K562 (cell line): Measurements from ENCODE around the gene TEX54. TPM values are rescaled to one million over a fixed set of nuclear protein-coding genes. Genes with fewer than 3 reads are reported as not detected.

Source experiments
- ARHGAP35 ChIP-seq: fragments of 450-650 bp; IDR thresholded peaks from 2 replicates; pipeline ENCODE4 v1.6.1; 2018; ENCODE audit not compliant: partially characterized antibody
- ATF1 ChIP-seq, 2 experiments: fragments of 450-650 bp in 1 of 2; IDR thresholded peaks; 2 replicates each; pipeline ENCODE4 v1.6.1; 2016; ENCODE audit warnings: missing compliant biosample characterization in 1 of 2, missing genetic modification characterization in 1 of 2
- BACH1 ChIP-seq: fragments of 200-800 bp; sonication (Bioruptor generic); IDR thresholded peaks from 2 replicates; pipeline ENCODE4 v1.6.1; 2016; ENCODE audit warnings: missing genetic modification characterization, missing compliant biosample characterization
- CEBPB ChIP-seq: fragments of 450-650 bp; IDR thresholded peaks from 2 replicates; pipeline ENCODE4 v1.6.1; 2016; ENCODE audit warnings: missing genetic modification characterization, missing compliant biosample characterization
- CEBPG ChIP-seq, 3 experiments: fragments of 200-800 bp in 1 of 3; sonication (Bioruptor generic) in 1 of 3; sonication (generic) in 1 of 3; formaldehyde crosslinking in 1 of 3; IDR thresholded peaks in 2 of 3; conservative IDR thresholded peaks in 1 of 3; 2 replicates each; pipeline versions ENCODE4 v1.6.1 to v1.8.0; 2016 to 2022; ENCODE audit warnings: missing compliant biosample characterization in 2 of 3, missing genetic modification characterization in 2 of 3, mild to moderate bottlenecking in 1 of 3, missing genetic modification reagents in 1 of 3
- DMBX1 ChIP-seq: fragments of 250-450 bp; sonication (Bioruptor Pico); IDR thresholded peaks from 2 replicates; pipeline ENCODE4 v1.8.0; 2022; ENCODE audit warnings: inconsistent platforms, mild to moderate bottlenecking, moderate library complexity, borderline replicate concordance
- ETV1 ChIP-seq: fragments of 450-650 bp; conservative IDR thresholded peaks from 2 replicates; pipeline ENCODE4 v1.6.1; 2016; ENCODE audit warnings: missing genetic modification characterization, control low read depth, low read depth, missing compliant biosample characterization
- HDAC2 ChIP-seq: fragments of 450-650 bp; IDR thresholded peaks from 2 replicates; pipeline ENCODE4 v1.6.1; 2016; ENCODE audit warnings: mild to moderate bottlenecking
- HOXB6 ChIP-seq: fragments of 250-450 bp; sonication (Bioruptor Pico); IDR thresholded peaks from 2 replicates; pipeline ENCODE4 v1.5.1; 2022; ENCODE audit warnings: mild to moderate bottlenecking, borderline replicate concordance
- JUNB ChIP-seq: fragments of 450-650 bp; formaldehyde crosslinking; conservative IDR thresholded peaks from 2 replicates; pipeline ENCODE4 v1.4.0; 2020; ENCODE audit warnings: mild to moderate bottlenecking
- LARP7 ChIP-seq: fragments of 450-650 bp; IDR thresholded peaks from 2 replicates; pipeline ENCODE4 v1.6.1; 2016
- MAFF ChIP-seq: IDR thresholded peaks from 2 replicates; pipeline ENCODE4 v1.6.1; 2012; ENCODE audit warnings: low read length, improper control_type of control experiment
- MCM2 ChIP-seq: fragments of 450-650 bp; IDR thresholded peaks from 2 replicates; pipeline ENCODE4 v1.6.1; 2017; ENCODE audit warnings: low read depth, mild to moderate bottlenecking
- MED1 ChIP-seq: sonication (generic); formaldehyde crosslinking; IDR thresholded peaks from 2 replicates; pipeline ENCODE4 v1.8.1; 2023; ENCODE audit warnings: missing genetic modification reagents, borderline replicate concordance
- MEF2A ChIP-seq: IDR thresholded peaks from 2 replicates; pipeline ENCODE4 v1.6.1; 2011; ENCODE audit warnings: low read depth, mild to moderate bottlenecking, low read length, moderate library complexity; ENCODE audit not compliant: control insufficient read depth
- NR2C2 ChIP-seq, 2 experiments: fragments of 200-800 bp in 1 of 2; sonication (Bioruptor generic) in 1 of 2; sonication (generic) in 1 of 2; formaldehyde crosslinking in 1 of 2; IDR thresholded peaks; 2 replicates each; pipeline versions ENCODE4 v1.6.1 to v1.8.0; 2016 to 2022; ENCODE audit warnings: mild to moderate bottlenecking in 1 of 2, missing compliant biosample characterization in 1 of 2, missing genetic modification characterization in 1 of 2, missing genetic modification reagents in 1 of 2
- SMARCC2 ChIP-seq: fragments of 450-650 bp; IDR thresholded peaks from 2 replicates; pipeline ENCODE4 v1.6.1; 2017; ENCODE audit warnings: antibody characterized with exemption, moderate library complexity, mild to moderate bottlenecking, low read depth
- SPI1 ChIP-seq: IDR thresholded peaks from 2 replicates; pipeline ENCODE4 v1.6.1; 2011; ENCODE audit warnings: low read depth, low read length, control low read depth, borderline replicate concordance
- ZKSCAN3 ChIP-seq: fragments of 250-450 bp; sonication (Bioruptor Pico); IDR thresholded peaks from 2 replicates; pipeline ENCODE4 v1.4.0; 2020
- ZNF23 ChIP-seq: fragments of 250-450 bp; sonication (Bioruptor Pico); IDR thresholded peaks from 2 replicates; pipeline ENCODE4 v1.4.0; 2020; ENCODE audit warnings: mild to moderate bottlenecking
- polyA plus RNA-seq, 8 experiments: library from polyadenylated mRNA; depleted of rRNA in 4 of 8; stranded (reverse) in 5 of 8; unstranded in 3 of 8; fragments of >200 nt; fragmentation: Nextera tagmentation in 2 of 8; fragmentation: Illumina TruSeq in 1 of 8; extraction: Ambion mirVana in 2 of 8; extraction: Trizol in 1 of 8; gene quantifications; 2 replicates each; pipeline versions ENCODE4 v1.2.1 to v1.2.3, GENCODE V29; 2011 to 2014; ENCODE audit warnings: inconsistent platforms in 1 of 8, missing spikeins in 1 of 8
- total RNA-seq, 7 experiments: library from RNA; depleted of rRNA in 6 of 7; stranded (reverse); fragments of >200 nt in 6 of 7; fragmentation: Illumina TruSeq in 2 of 7; extraction: Trizol in 2 of 7; gene quantifications; 2 replicates each; pipeline versions ENCODE4 v1.2.1 to v1.2.3, GENCODE V29; 2011 to 2021; ENCODE audit warnings: low replicate concordance in 1 of 7
- TF ChIP-seq, protein P1 (sequence below): fragments of 250-450 bp; sonication (Bioruptor Pico); IDR thresholded peaks from 2 replicates; pipeline ENCODE4 v1.5.0; 2020; ENCODE audit warnings: mild to moderate bottlenecking, borderline replicate concordance
- TF ChIP-seq, protein P2 (sequence below): fragments of 150-350 bp; conservative IDR thresholded peaks from 2 replicates; pipeline ENCODE4 v1.6.1; 2014; ENCODE audit warnings: low read length
- TF ChIP-seq, protein P3 (sequence below): fragments of 450-650 bp; conservative IDR thresholded peaks from 2 replicates; pipeline ENCODE4 v1.6.1; 2016; ENCODE audit warnings: missing genetic modification characterization, low read depth, mild to moderate bottlenecking, missing compliant biosample characterization, moderate library complexity

TEX54 gene
- total and polyA plus RNA-seq, 9 of the 15 experiments (the other 6 are each of a cell fraction or from before 2014, with no cell fraction given): not detected

DNA sequence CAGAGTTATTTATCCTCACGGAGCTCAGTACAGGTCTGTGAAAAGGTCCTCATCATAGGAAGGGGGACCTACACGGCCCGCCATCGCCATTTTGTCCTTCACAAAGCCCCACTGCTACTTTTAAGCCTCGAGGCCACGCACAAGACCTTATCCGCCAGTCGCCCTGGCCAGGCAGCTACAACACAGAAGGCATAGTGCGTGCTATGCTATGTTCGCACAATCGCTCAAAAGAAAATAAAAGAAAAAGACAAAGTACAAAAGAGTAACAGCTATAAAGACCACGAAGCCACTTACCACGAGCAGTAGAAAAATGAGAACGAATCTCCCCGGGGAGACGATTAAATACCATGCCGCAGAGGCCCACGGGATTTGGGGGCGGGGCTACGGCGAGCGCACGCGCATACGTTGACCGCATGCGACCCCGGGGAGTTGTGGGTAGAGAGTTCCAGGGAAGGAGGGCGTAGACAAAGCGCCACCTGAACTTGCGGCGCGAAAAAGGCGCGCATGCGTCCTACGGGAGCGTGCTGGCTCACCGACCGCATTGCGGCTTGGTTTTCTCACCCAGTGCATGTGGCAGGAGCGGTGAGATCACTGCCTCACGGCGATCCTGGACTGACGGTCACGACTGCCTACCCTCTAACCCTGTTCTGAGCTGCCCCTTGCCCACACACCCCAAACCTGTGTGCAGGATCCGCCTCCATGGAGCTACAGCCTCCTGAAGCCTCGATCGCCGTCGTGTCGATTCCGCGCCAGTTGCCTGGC is 23.1 kb upstream of the TEX54 start (continued):
- TF ChIP-seq, protein P1, sequence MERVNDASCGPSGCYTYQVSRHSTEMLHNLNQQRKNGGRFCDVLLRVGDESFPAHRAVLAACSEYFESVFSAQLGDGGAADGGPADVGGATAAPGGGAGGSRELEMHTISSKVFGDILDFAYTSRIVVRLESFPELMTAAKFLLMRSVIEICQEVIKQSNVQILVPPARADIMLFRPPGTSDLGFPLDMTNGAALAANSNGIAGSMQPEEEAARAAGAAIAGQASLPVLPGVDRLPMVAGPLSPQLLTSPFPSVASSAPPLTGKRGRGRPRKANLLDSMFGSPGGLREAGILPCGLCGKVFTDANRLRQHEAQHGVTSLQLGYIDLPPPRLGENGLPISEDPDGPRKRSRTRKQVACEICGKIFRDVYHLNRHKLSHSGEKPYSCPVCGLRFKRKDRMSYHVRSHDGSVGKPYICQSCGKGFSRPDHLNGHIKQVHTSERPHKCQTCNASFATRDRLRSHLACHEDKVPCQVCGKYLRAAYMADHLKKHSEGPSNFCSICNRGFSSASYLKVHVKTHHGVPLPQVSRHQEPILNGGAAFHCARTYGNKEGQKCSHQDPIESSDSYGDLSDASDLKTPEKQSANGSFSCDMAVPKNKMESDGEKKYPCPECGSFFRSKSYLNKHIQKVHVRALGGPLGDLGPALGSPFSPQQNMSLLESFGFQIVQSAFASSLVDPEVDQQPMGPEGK (CRISPR knock-in tag): no peak
- TF ChIP-seq CEBPG (CRISPR knock-in tag; IDR thresholded peaks at IDR 0.05): no peak; the same call in 1 of the 2 replicates
- TF ChIP-seq CEBPG (tag; conservative IDR thresholded peaks at IDR 0.05 in 1 of 2, IDR thresholded peaks at IDR 0.05 in 1 of 2): no peak
- peak; percentile 13; the same call in 1 of the 2 replicates for TF ChIP-seq DMBX1 (CRISPR knock-in tag)
- peak; percentile 44 for TF ChIP-seq HDAC2
- TF ChIP-seq HOXB6 (CRISPR knock-in tag): peak; percentile 13; the same call in 1 of the 2 replicates
- no peak for TF ChIP-seq SMARCC2
- no peak for TF ChIP-seq MED1 (CRISPR knock-in tag)
- no peak for TF ChIP-seq ARHGAP35
- no peak for TF ChIP-seq MEF2A
- TF ChIP-seq MAFF: no peak
- TF ChIP-seq, protein P2, sequence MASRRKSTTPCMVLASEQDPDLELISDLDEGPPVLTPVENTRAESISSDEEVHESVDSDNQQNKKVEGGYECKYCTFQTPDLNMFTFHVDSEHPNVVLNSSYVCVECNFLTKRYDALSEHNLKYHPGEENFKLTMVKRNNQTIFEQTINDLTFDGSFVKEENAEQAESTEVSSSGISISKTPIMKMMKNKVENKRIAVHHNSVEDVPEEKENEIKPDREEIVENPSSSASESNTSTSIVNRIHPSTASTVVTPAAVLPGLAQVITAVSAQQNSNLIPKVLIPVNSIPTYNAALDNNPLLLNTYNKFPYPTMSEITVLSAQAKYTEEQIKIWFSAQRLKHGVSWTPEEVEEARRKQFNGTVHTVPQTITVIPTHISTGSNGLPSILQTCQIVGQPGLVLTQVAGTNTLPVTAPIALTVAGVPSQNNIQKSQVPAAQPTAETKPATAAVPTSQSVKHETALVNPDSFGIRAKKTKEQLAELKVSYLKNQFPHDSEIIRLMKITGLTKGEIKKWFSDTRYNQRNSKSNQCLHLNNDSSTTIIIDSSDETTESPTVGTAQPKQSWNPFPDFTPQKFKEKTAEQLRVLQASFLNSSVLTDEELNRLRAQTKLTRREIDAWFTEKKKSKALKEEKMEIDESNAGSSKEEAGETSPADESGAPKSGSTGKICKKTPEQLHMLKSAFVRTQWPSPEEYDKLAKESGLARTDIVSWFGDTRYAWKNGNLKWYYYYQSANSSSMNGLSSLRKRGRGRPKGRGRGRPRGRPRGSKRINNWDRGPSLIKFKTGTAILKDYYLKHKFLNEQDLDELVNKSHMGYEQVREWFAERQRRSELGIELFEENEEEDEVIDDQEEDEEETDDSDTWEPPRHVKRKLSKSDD: no peak
- TF ChIP-seq, protein P3, sequence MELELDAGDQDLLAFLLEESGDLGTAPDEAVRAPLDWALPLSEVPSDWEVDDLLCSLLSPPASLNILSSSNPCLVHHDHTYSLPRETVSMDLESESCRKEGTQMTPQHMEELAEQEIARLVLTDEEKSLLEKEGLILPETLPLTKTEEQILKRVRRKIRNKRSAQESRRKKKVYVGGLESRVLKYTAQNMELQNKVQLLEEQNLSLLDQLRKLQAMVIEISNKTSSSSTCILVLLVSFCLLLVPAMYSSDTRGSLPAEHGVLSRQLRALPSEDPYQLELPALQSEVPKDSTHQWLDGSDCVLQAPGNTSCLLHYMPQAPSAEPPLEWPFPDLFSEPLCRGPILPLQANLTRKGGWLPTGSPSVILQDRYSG (tag): 0 out of 2 replicates have a peak, but pooled peaks have one; percentile 54
- TF ChIP-seq LARP7: peak; percentile 69; the same call in 1 of the 2 replicates
- TF ChIP-seq NR2C2 (CRISPR knock-in tag; IDR thresholded peaks at IDR 0.05): peak; percentile 77
- TF ChIP-seq NR2C2 (tag; IDR thresholded peaks at IDR 0.05): peak; percentile 74
- TF ChIP-seq CEBPB (tag): no peak
- no peak for TF ChIP-seq ZKSCAN3 (CRISPR knock-in tag)
- TF ChIP-seq ZNF23: no peak
- TF ChIP-seq ETV1 (tag): no peak
- no peak for TF ChIP-seq MCM2
- no peak for TF ChIP-seq ATF1 (CRISPR knock-in tag; IDR thresholded peaks at IDR 0.05)
- peak; percentile 73 for TF ChIP-seq ATF1 (tag; IDR thresholded peaks at IDR 0.05)
- no peak for TF ChIP-seq JUNB (CRISPR knock-in tag)
- TF ChIP-seq SPI1: no peak
- TF ChIP-seq BACH1: no peak
